Activated CD4-positive, alpha-beta memory T cell treated with anti-CD3 and anti-CD28 coated beads for 36 hours (primary cell): ENCODE results near the gene C14orf39. TPM values are rescaled to one million over a fixed set of nuclear protein-coding genes. Genes with fewer than 3 reads are reported as not detected.

Experiments
- CTCF ChIA-PET: fragments of 350-600 bp; sonication (Branson Sonifier 250); formaldehyde crosslinking; loops from one replicate; lab custom pipeline; 2021; ENCODE audit warnings: antibody characterized with exemption, inconsistent platforms; lab: Charles Lee
- POLR2A ChIA-PET: fragments of 350-600 bp; sonication (Branson Sonifier 250); formaldehyde crosslinking; loops from one replicate; lab custom pipeline; 2021; ENCODE audit warnings: antibody characterized with exemption; lab: Charles Lee
- DNase-seq: peaks from one replicate; pipeline ENCODE4 v3.0.0-alpha.2; 2020
- H3K27ac Mint-ChIP-seq: one replicate; pipeline ENCODE4 v1.8.0; 2021; ENCODE audit warnings: mixed read lengths
- H3K27me3 Mint-ChIP-seq: one replicate; pipeline ENCODE4 v1.8.0; 2021; ENCODE audit warnings: mixed read lengths
- H3K36me3 Mint-ChIP-seq: one replicate; pipeline ENCODE4 v1.8.0; 2021; ENCODE audit warnings: mixed read lengths
- H3K4me1 Mint-ChIP-seq: one replicate; pipeline ENCODE4 v1.8.0; 2021; ENCODE audit warnings: low read depth, mixed read lengths
- H3K4me3 Mint-ChIP-seq: one replicate; pipeline ENCODE4 v1.8.0; 2021; ENCODE audit warnings: mild to moderate bottlenecking, mixed read lengths
- H3K9me3 Mint-ChIP-seq: one replicate; pipeline ENCODE4 v1.8.0; 2021; ENCODE audit warnings: mixed read lengths
- intact Hi-C: fragments of 100-400 bp; cut with micrococcal nuclease; formaldehyde crosslinking; loops from one replicate; pipeline ENCODE4 v1.15.1; 2023
- total RNA-seq, 2 experiments: library from RNA; stranded (reverse); gene quantifications; one replicate each; pipeline ENCODE4 v1.2.3, GENCODE V29; 2021

The C14orf39 gene
- total RNA-seq, 2 experiments from 2014 or later, result not detected

DNA sequence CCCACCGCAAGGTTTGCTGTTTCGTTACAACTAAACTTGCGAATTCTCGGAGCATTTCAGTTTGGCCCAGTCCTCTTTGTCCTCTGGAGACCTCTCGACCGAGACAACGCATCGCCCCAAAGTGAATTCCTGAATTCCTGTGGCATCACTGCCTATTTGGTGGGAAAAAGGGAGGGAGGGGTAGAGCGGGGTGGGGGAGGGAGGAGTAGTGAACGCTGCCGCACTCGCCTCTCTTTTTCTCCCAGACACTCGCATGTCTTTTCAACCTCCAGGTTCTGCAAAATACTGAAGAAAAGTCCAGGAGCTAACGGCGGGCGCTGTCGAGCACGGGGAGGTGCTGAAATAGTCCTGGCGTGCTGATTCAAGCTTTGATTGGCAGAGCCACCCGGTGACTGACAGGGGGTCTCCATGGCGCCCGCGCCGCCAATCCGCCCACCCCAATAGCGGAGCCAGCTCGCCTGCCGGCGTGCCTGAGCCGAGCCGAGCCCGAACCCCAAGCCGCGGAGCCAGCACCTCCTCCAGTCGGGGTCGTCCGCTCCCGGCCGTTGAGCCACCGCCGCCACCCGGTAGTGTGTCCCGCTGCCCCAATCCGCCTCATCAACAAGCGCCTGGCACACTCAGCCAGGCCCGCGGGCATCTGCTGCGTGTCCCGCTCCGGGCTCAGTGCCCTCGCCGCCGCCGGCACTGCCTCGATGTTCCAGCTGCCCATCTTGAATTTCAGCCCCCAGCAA lies 23.0 kb upstream of the C14orf39 start, which contains the start of gene SIX6:
SIX6 (plus strand) TSS at position 440 of the 731 bp plus-strand sequence; CDS start at position 693, 253 bp downstream.
- Mint-ChIP-seq H3K36me3 (no peaks in the 10 kb centered on the region), H3K27me3 (peaks cover 70% of the 10 kb centered on the region), H3K4me1 (peaks cover 22% of the 10 kb centered on the region), H3K9me3 (no peaks in the 10 kb centered on the region), H3K4me3 (no peak within 1 kb of the TSS), H3K27ac (no peak within 1 kb of the TSS)
- peak; percentile 20 for DNase-seq
- ChIA-PET POLR2A (no interaction called here), CTCF (interaction anchor here (1.1 kb wide), 1 partner anchor 147 kb away, joined by 3 read pairs; no protein-coding TSS in a partner anchor)
- intact Hi-C loops, result no loop called here

DNA sequence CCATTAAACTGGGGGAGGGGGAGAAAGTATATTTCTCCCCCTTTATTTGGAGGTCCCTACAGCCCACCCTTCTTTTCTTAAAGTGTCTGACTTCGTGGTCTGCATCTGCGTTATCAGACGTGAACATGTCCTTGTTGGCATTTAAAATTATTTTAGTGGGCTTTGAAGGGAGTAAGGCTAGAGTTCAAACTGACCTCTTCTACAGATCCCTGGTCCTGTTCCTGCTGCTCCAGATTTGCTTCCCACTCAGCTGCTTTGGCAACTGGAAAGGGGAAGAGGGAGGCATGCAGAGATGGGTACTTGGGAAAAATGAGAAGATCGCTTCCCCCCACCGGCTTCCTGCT lies 22.5 kb upstream of the C14orf39 start:
- Mint-ChIP-seq H3K27ac (no peak overlapping the region), H3K27me3 (peaks cover 75% of the 10 kb centered on the region), H3K36me3 (no peaks in the 10 kb centered on the region), H3K4me1 (peaks cover 22% of the 10 kb centered on the region), H3K9me3 (no peaks in the 10 kb centered on the region), H3K4me3 (no peak overlapping the region)
- ChIA-PET POLR2A (no interaction called here), CTCF (no interaction called here)
- intact Hi-C loops, result no loop called here
- no peak for DNase-seq

DNA sequence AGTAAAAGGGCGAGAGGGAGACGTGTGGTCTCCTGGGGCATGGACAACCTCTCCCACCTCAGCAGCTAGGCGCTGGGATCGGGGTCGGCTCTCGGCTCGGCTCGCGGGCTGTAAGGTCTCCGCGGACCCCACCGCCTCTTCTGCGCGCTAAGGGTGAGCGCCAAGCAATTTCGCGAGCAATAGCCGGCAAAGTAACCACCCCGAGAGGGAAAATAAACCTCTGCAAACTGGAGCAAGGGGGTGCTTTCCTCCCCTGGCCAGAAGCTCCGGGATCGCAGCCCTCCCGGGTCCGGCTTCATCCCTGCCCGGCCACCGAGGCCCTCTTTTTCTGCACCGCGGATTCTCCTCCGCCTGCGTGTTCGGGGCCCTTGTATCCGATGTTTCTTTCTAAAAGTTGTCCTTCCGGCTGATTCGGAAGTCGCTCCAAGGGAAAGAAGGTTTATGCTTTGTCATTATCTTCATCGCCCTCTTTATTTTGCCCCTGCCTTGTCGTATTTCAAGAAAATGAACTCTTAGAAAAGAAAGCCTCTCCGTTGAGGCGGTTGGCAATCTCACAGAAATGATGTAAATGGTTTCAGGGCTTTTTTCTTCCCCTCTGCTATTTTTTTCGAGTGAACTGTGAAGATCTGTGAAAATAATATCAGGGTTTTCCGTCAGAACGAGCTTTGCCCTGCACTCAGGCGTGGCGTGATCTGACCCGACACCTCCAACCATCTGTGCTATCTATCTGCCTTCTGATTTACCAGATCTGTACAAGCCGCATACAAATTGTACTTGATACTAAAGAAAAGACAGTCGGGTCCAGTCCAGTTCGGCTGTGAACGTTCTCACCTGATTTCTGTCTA lies 21.3 kb upstream of the C14orf39 start:
- intact Hi-C loops, result no loop called here
- no peaks in the 10 kb centered on the region for H3K9me3 Mint-ChIP-seq
- no peaks in the 10 kb centered on the region for H3K36me3 Mint-ChIP-seq
- CTCF ChIA-PET, result no interaction called here
- no peak overlapping the region for H3K4me3 Mint-ChIP-seq
- peaks cover 68% of the 10 kb centered on the region for H3K27me3 Mint-ChIP-seq
- H3K4me1 Mint-ChIP-seq, result peaks cover 22% of the 10 kb centered on the region
- no peak overlapping the region for H3K27ac Mint-ChIP-seq
- POLR2A ChIA-PET, result no interaction called here
- no peak for DNase-seq

- Mint-ChIP-seq H3K36me3 (no peaks in the 10 kb centered on the region), H3K27ac (no peak overlapping the region), H3K27me3 (peaks cover 65% of the 10 kb centered on the region), H3K4me3 (no peak overlapping the region), H3K9me3 (no peaks in the 10 kb centered on the region), H3K4me1 (peaks cover 22% of the 10 kb centered on the region)
- CTCF ChIA-PET, result interaction anchor here (0.6 kb wide), 1 partner anchor 118 kb away, joined by 4 read pairs; no protein-coding TSS in a partner anchor
- DNase-seq, result no peak
- POLR2A ChIA-PET, result no interaction called here
- intact Hi-C loops, result no loop called here
These were observed 20.7 kb upstream of the C14orf39 start for GRCh38 chr14:60506462-60506984.

- intact Hi-C loops, result no loop called here
- Mint-ChIP-seq H3K27me3 (peaks cover 67% of the 10 kb centered on the region), H3K9me3 (no peaks in the 10 kb centered on the region), H3K4me3 (no peak overlapping the region), H3K27ac (no peak overlapping the region), H3K36me3 (no peaks in the 10 kb centered on the region), H3K4me1 (peaks cover 20% of the 10 kb centered on the region)
- POLR2A ChIA-PET, result no interaction called here
- DNase-seq, result no peak
- CTCF ChIA-PET, result interaction anchor here (0.5 to 0.6 kb wide), 2 partner anchors 35 to 119 kb away, joined by 4 read pairs; no protein-coding TSS in a partner anchor
These were observed 20.1 kb upstream of the C14orf39 start for GRCh38 chr14:60506010-60506409.

GRCh38 chr14:60505448-60505847 lies 19.6 kb upstream of the C14orf39 start:
- H3K9me3 Mint-ChIP-seq, result no peaks in the 10 kb centered on the region
- H3K36me3 Mint-ChIP-seq, result no peaks in the 10 kb centered on the region
- H3K4me1 Mint-ChIP-seq, result peaks cover 16% of the 10 kb centered on the region
- peaks cover 63% of the 10 kb centered on the region for H3K27me3 Mint-ChIP-seq
- POLR2A ChIA-PET, result no interaction called here
- DNase-seq, result no peak
- intact Hi-C loops, result no loop called here
- no peak overlapping the region for H3K4me3 Mint-ChIP-seq
- CTCF ChIA-PET, result interaction anchor here (0.5 kb wide), 1 partner anchor 35 kb away, joined by 4 read pairs; no protein-coding TSS in a partner anchor
- no peak overlapping the region for H3K27ac Mint-ChIP-seq

DNA sequence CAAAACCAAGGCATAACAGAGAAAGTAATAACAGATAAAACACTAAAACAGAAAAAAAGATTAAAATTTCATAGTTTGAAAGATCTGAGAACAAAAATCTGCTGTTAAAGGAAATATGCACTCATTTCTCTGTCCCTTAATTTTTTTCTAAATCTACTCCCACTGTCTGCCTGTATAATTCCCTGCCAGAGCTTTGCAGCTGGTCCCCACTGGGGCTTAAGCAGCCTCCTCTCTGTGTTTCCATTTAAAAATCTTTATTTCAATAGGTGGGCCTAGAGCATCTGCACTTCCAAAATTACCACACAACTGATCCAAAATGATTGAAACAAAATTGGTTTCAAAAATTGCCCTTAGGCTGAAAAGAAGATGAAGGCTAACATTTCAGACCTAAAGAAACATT lies 16.7 kb upstream of the C14orf39 start:
- CTCF ChIA-PET, result no interaction called here
- H3K27ac Mint-ChIP-seq, result no peak overlapping the region
- POLR2A ChIA-PET, result no interaction called here
- H3K4me3 Mint-ChIP-seq, result no peak overlapping the region
- no peaks in the 10 kb centered on the region for H3K9me3 Mint-ChIP-seq
- H3K27me3 Mint-ChIP-seq, result peaks cover 38% of the 10 kb centered on the region
- intact Hi-C loops, result no loop called here
- no peaks in the 10 kb centered on the region for H3K36me3 Mint-ChIP-seq
- peaks cover 5% of the 10 kb centered on the region for H3K4me1 Mint-ChIP-seq
- no peak for DNase-seq

- no peak for DNase-seq
- Mint-ChIP-seq H3K27ac (no peak overlapping the region), H3K4me1 (no peaks in the 10 kb centered on the region), H3K4me3 (no peak overlapping the region), H3K9me3 (no peaks in the 10 kb centered on the region), H3K27me3 (peaks cover 8% of the 10 kb centered on the region), H3K36me3 (no peaks in the 10 kb centered on the region)
- ChIA-PET POLR2A (no interaction called here), CTCF (no interaction called here)
- intact Hi-C loops, result no loop called here
These were observed 10.1 kb upstream of the C14orf39 start for GRCh38 chr14:60495946-60496345.

GRCh38 chr14:60490270-60490669 lies 4.4 kb upstream of the C14orf39 start:
- Mint-ChIP-seq H3K4me1 (peaks cover 2% of the 10 kb centered on the region), H3K4me3 (no peak overlapping the region), H3K36me3 (no peaks in the 10 kb centered on the region), H3K9me3 (no peaks in the 10 kb centered on the region), H3K27me3 (peaks cover 19% of the 10 kb centered on the region), H3K27ac (no peak overlapping the region)
- intact Hi-C loops, result no loop called here
- POLR2A ChIA-PET, result no interaction called here
- CTCF ChIA-PET, result no interaction called here
- no peak for DNase-seq

DNA sequence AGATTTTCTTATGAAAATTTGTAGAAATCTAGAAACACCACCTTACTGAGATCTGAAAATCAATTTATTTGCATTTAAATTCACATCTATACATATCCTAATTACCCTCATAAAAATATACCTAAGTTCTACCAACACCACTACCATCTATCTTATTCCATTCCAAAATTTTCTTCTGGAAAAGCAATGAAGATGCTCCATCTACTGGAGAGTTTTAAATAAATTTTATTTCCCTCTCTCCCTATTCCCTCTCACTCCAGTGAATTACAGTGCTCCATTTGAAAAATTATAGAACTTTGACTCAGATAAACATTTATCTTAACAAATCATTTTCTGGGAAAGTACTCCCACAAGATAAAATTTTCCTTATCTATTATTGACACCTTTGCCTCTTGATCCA lies 2.3 kb upstream of the C14orf39 start:
- ChIA-PET POLR2A (no interaction called here), CTCF (no interaction called here)
- Mint-ChIP-seq H3K27me3 (peaks cover 19% of the 10 kb centered on the region), H3K4me3 (no peak overlapping the region), H3K9me3 (no peaks in the 10 kb centered on the region), H3K36me3 (no peaks in the 10 kb centered on the region), H3K27ac (no peak overlapping the region), H3K4me1 (peaks cover 3% of the 10 kb centered on the region)
- intact Hi-C loops, result loop anchor here (5.0 kb wide), 1 partner anchor 156 kb away; no protein-coding TSS in a partner anchor
- DNase-seq, result no peak

DNA sequence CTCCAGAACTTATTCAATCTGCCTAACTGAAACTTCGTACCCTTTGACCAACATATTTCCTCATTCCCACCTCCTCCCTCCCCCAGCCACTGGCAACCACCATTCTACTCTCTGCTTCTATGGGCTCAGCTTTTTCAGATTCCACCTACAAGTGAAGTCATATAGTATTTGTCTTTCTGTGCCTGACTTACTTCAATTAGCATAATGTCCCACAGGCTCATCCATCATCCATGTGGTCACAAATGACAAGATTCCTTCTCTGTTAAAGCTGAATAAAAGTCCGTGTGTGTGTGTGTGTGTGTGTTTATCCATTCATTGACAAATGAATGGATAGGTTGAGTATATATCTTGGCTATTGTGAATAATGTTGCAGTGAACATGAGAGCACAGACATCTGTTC lies 1.3 kb upstream of the C14orf39 start:
- DNase-seq, result no peak
- Mint-ChIP-seq H3K4me3 (no peak overlapping the region), H3K9me3 (no peaks in the 10 kb centered on the region), H3K27me3 (peaks cover 21% of the 10 kb centered on the region), H3K4me1 (peaks cover 3% of the 10 kb centered on the region), H3K36me3 (no peaks in the 10 kb centered on the region), H3K27ac (no peak overlapping the region)
- CTCF ChIA-PET, result no interaction called here
- intact Hi-C loops, result loop anchor here (5.0 kb wide), 1 partner anchor 155 kb away; no protein-coding TSS in a partner anchor
- POLR2A ChIA-PET, result no interaction called here

DNA sequence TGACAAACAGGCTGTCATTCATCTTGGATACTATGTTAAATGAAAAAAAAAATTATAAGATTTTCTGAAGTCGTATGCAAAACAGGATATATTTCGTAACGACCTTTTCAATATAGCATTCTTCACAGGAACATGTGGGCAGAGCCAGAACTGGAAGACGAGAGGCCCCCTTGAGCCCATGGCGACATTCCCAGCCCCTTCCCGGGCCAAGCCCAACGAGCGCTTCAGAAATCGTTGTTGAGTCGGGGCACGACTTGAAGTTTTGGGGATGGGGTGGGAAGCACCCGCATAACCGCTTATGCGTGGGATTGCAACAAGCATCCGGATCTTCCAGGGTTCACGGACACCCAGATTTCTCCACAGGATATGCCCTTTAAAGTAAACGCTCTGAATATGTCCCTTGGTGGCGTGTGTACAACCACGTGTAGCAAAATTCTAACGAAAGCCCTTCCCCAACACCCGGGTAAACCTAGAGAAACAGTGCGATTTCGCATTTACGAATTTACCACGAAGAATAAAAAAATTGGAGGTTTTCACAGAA lies 736 bp downstream of the C14orf39 start:
- intact Hi-C loops, result loop anchor here (5.0 kb wide), 1 partner anchor 153 kb away; no protein-coding TSS in a partner anchor
- Mint-ChIP-seq H3K4me3 (no peak overlapping the region), H3K27me3 (peaks cover 20% of the 10 kb centered on the region), H3K4me1 (peaks cover 3% of the 10 kb centered on the region), H3K36me3 (no peaks in the 10 kb centered on the region), H3K9me3 (no peaks in the 10 kb centered on the region), H3K27ac (no peak overlapping the region)
- ChIA-PET POLR2A (no interaction called here), CTCF (interaction anchor here (0.6 kb wide), 1 partner anchor 1405 kb away, joined by 3 read pairs; no protein-coding TSS in a partner anchor)
- no peak for DNase-seq
